GM18508 (cell line): ENCODE measurements around the gene HSD17B11.
"Not testable (repeated sequence)": the region's sequence is repeated elsewhere in the genome, so short reads cannot be mapped to it uniquely, and the experiment has no call there.

ENCODE experiments used
- ATAC-seq: cut with Tn5 transposase; IDR thresholded peaks from one replicate; pipeline ENCODE4 v1.9.1; 2021; ENCODE audit warnings: moderate number of reproducible peaks; ENCODE audit not compliant: insufficient read depth, unreplicated experiment

HSD17B11 gene

GRCh38 chr4:87390891-87391575 lies at the start of gene HSD17B11:
HSD17B11 (minus strand) TSS chr4:87391188; CDS start chr4:87391070, 118 bp downstream.
- ATAC-seq = peak; percentile 99

- no peak for ATAC-seq
Observed at GRCh38 chr4:87433342-87433741, 42.4 kb upstream of the HSD17B11 start.

GRCh38 chr4:87430038-87430437 lies 39.0 kb upstream of the HSD17B11 start:
- no peak for ATAC-seq

GRCh38 chr4:87428979-87429378 lies 38.0 kb upstream of the HSD17B11 start:
- ATAC-seq = no peak

DNA sequence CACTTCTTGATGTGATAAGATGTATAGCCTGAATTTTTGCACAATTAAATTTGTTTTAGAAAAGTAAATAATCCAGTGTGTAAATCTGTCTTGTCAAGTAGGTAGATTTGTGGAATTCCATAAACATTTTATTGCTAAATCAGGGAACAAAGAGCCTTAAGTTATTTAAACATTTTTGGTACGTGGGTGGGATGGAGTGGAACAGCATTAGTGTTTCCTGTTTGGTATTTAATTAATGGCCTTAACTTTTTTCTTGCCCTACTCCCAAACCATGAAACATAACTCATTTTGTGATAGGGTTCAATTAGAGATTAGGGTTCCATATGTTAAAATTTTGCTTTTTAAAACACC lies 36.5 kb upstream of the HSD17B11 start:
- ATAC-seq = no peak

GRCh38 chr4:87426865-87427517 lies 36.0 kb upstream of the HSD17B11 start:
- no peak for ATAC-seq

DNA sequence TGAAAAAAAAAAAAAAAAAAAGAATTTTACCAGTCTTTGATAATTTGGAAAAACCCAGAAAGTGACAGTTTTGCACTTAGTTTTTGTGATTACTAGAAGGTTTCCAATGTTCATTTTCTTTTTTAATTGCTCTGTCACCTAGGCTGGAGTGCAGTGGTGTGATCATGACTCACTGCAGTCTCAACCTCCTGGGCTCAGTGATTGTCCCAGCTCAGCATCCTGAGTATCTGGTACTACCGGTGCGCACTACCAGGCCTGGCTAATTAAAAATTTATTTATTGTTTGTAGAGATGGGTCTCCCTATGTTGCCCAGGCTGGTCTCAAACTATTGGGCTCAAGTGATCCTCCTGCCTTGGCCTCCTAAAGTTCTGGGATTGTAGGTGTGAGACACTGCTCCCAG lies 34.7 kb upstream of the HSD17B11 start:
- ATAC-seq = no peak

GRCh38 chr4:87424099-87424543 lies 33.1 kb upstream of the HSD17B11 start:
- ATAC-seq = not testable (repeated sequence)

DNA sequence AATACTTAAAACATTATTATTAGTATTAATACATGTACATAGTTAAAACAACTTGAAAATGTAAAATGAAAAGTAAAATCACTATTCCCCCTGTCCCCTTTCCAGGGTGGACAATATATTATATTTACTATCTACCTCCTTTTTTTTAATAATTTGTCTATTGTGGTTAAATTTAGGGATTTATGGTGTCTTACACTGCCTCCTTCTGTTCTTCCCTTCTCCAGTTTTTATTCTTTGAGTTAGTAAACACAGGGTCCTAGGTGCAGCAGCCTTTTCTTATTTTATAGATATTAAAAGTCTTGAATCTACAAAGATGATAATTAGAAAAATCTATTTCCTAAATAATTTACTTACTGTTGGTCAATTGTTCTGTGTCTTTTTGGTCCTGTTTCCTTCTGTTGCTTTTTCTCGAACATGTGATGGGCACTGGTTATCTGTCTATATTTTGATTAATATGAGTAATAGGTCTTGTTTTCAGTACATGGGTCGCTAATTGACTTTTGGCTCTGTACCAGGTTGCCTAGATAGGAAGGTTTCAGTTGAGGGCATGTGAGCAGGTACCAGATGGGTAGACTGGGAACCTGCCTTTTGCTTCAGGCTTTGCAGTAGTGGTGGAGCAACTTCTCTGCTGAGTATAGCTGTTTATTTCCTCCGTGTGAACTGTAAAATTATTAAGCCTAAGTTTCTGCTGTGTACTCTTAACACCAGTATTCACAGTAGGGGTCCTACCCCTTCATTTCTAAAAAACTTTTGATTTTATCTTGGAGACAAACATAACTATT lies 32.5 kb upstream of the HSD17B11 start:
- no peak for ATAC-seq

DNA sequence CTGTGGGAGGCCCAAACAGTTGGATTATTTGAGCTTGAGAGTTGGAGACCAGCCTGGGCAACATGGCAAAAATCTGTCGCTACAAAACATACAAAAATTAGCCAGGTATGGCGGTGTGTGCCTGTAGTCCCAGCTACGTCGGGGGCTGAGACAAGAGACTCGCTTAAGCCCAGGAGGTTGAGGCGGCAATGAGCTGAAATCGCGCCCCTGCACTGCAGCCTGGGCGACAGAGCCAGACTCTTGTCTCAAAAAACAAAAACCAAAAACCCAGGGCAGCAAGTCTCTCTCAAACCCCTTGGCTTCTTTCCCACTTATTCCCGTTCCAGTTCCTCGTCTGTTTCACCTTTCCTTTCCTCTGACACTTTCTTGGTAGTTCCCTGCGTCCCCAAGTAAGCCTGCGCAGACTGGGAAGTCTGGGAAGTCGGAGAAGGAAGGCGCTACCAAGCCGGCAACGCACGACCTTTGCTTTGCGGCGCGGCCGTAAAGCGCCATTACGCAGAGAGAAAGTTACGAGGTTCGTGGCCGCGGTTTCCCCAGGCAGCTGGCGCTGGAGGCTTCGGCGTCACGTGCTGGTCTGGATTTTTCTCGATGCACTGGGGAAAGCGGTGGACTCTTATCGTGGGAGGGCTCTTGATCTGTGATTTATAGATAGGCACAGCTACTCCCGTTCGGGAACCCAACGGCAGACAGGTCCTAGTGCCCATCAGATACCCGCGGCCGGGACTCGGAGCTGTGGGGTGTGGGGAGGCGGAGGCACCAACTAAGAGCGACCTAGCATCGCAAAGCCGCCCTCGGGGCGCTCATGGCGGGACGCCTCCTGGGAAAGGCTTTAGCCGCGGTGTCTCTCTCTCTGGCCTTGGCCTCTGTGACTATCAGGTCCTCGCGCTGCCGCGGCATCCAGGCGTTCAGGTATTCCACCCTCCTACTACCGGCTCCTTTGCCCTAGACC lies 31.4 kb upstream of the HSD17B11 start, which contains the start of gene NUDT9:
Gene NUDT9, plus strand, starts transcription at position 470 of the 949 bp plus-strand sequence. Its CDS starts 333 bp downstream, at position 803.
- peak; percentile 66 for ATAC-seq

DNA sequence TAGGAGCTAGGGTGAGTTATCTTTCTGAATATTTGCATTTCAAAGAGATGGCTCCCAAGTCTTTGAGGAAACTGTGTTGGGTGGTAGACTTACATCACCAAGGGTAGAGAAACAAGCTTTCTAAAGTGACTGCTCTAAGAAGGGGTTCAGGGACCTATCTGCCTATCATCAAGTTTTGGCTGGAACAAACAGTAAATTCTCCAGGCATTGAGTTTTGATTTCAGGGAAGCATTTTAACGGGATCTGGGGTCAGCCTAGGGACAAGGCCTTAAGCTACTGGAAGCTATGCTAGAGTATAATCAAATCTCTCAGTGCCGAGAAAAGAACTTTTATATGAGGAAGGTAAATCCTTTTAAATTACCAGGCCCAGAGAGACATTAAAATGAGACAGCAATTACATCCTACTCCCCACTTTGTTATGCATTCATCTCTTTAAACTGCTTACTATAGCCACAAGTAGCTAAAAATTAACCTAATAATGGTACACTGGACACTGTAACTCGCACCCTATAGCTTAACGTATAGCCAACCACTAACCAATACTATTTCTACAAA lies 29.4 kb upstream of the HSD17B11 start:
- ATAC-seq = no peak

- no peak for ATAC-seq
Observed at GRCh38 chr4:87419578-87420249, 28.7 kb upstream of the HSD17B11 start.

DNA sequence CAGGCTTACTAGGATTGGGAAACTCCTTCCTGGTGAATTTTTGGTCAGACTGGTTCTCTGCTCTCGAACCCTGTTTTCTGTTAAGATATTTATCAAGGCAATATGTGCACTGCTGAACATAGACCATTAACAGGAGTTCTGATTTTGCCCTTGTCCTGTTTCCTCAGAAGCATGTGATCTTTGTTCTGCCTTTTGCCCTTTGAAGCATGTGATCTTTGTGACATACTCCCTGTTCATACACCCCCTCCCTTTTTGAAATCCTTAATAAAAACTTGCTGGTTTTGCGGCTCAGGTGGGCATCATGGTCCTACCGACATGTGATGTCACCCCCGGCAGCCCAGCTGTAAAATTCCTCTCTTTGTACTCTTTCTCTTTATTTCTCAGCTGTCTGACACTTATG lies 27.4 kb upstream of the HSD17B11 start:
- ATAC-seq = not testable (repeated sequence)

DNA sequence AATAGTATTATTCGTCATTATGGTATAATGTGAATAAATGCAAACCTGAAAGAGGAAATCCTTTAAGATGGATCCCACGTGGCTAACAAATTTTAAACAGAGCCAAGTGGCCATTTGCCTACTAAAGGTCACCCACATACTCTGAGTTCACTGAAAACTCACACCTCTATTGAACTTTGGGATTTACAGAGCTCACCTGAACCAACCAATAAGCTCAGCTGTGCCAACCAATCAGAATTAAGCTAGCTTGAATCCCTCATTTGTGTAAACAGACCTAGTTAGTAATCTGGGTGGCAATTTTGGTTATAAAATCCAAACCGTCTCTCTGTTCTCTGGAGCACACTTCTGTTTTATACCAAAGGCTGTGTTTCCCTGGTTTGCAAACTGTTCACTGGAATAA lies 26.0 kb upstream of the HSD17B11 start:
- no peak for ATAC-seq

- ATAC-seq = no peak
Observed at GRCh38 chr4:87414816-87415215, 23.8 kb upstream of the HSD17B11 start.

- no peak for ATAC-seq
Observed at GRCh38 chr4:87410679-87411078, 19.7 kb upstream of the HSD17B11 start.

DNA sequence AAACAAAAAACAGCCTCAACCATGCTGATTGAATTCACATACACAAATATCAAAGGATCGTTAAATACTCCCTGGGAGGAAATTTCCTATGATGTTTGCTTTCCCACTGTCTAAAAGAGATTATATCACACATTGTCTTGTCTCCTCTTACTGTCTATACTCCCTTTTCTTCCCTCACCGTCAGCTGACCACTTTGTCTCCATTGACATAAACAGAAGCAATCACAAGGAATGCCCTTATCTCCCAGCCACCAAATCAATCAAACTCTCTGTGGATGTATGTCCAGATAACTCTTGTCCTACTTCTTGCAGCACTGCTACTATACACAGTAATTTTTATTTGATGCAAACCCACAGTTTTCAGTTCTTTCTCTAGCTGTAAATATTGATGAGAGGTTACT lies 19.2 kb upstream of the HSD17B11 start:
- ATAC-seq = no peak

DNA sequence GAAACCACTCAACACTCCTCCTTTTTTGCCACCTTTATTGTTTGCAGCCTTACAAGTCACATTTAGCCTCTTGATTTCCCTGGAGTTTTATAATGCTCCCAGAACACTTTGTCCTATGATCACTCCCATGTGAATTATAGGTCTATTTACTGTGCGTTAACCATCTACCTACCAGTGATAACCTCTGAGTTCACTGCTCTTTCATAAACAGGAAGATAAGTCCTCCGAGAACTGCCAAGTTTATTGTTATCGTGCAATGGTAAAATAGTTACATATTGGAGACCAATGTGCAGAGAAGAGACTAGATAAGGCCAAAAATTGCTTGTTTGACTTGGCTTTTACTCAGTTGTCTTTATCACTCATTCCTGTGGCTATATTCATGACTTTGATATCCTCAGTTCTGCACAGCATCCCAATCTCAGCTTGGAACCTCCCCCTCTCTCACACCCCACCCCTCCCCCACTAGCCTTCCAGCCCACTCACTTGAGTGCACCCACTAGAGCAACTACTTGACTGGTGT lies 18.5 kb upstream of the HSD17B11 start:
- no peak for ATAC-seq

DNA sequence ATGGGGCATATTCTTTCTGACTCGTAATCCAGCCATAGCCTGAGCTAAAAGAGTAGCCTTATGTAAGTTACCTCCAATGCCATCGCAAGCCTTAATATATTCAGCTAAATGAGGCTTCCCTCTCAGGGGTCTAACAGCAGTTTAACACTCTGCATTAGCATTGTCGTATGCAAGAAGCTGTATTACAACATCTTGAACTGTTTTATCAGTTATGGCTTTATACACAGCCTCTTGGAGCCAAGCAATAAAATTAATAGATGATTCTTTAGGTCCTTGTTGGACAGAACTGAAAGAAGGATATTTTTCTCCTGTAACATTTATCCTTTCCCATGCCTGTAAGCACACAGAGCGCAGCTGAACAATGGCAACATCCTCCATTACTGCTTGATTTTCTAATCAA lies 15.9 kb upstream of the HSD17B11 start:
- not testable (repeated sequence) for ATAC-seq
